NB4 (cell line): ENCODE results near the gene NAPA.

Source experiments
- POLR2A ChIP-seq: IDR thresholded peaks from 2 replicates; pipeline ENCODE4 v1.6.1; 2011; ENCODE audit warnings: mild to moderate bottlenecking; ENCODE audit not compliant: insufficient read length; ENCODE audit errors: extremely low read depth
- TF ChIP-seq, protein P1 (sequence below): IDR thresholded peaks from one replicate; pipeline ENCODE4 v1.5.1; 2012; ENCODE audit warnings: low read depth, low read length
- TF ChIP-seq, protein P2 (sequence below): IDR thresholded peaks from 2 replicates; pipeline ENCODE4 v1.6.1; 2011; ENCODE audit warnings: low read depth, low read length

DNA sequence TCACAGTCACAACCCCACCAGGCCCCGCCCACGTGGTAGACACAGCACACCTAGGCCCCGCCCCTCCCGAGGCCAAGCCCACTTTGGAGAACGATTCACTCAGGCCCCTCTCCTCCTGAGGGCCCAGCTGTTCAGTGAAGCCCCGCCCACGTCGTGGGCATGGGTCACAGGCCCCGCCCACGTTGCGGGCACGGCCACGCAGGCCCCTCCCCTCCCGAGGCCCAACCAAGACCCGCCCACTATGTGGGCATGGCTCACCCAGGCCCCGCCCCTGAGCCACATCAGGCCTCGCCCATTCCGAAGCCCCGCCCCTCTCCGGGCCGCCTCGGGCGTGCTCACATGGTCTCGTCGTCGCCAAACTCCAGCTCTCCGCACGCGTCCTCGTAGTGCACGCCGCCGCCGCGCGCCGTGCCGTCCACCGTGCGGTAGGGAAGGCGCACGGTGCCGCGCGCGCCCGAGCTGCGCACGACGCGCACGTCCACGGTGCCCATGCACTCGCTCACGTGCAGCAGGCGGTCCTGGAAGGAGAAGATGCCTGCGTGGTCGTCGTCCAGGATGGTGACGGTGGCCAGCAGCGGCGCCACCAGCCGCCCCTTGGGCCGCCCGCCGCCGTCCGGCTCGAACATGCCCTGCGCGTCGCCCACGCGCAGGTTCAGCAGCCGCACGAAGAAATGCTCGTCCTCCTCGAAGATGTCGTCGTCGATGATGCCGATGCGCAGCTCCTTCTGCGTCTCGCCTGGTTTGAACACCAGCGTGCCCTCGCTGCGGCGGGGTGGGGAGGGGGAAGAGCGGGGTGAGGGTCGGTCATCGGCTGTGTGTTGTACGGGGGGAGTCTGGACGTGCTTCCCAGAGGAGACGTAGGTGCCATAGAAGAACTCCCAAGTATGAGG is 67.1 kb downstream of the NAPA start:
- TF ChIP-seq, protein P1, sequence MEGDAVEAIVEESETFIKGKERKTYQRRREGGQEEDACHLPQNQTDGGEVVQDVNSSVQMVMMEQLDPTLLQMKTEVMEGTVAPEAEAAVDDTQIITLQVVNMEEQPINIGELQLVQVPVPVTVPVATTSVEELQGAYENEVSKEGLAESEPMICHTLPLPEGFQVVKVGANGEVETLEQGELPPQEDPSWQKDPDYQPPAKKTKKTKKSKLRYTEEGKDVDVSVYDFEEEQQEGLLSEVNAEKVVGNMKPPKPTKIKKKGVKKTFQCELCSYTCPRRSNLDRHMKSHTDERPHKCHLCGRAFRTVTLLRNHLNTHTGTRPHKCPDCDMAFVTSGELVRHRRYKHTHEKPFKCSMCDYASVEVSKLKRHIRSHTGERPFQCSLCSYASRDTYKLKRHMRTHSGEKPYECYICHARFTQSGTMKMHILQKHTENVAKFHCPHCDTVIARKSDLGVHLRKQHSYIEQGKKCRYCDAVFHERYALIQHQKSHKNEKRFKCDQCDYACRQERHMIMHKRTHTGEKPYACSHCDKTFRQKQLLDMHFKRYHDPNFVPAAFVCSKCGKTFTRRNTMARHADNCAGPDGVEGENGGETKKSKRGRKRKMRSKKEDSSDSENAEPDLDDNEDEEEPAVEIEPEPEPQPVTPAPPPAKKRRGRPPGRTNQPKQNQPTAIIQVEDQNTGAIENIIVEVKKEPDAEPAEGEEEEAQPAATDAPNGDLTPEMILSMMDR, result no peak
- TF ChIP-seq POLR2A, result no peak
- TF ChIP-seq, protein P2, sequence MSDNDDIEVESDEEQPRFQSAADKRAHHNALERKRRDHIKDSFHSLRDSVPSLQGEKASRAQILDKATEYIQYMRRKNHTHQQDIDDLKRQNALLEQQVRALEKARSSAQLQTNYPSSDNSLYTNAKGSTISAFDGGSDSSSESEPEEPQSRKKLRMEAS, result no peak
